MM.1S (cell line): Measurements from ENCODE around the gene CD58.

Source experiments
- CTCF ChIP-seq: fragments of 300-600 bp; sonication (generic); IDR thresholded peaks from 2 replicates; pipeline ENCODE4 v1.5.1; 2016; ENCODE audit warnings: antibody characterized with exemption, low read length, mixed read lengths
- EZH2 ChIP-seq: fragments of 300-600 bp; sonication (generic); optimal IDR thresholded peaks from 2 replicates; pipeline ENCODE3; 2017; ENCODE audit warnings: low read depth, mild to moderate bottlenecking, antibody characterized with exemption, low read length, mixed read lengths
- EZH2phosphoT487 ChIP-seq: fragments of 300-600 bp; sonication (generic); IDR thresholded peaks from 2 replicates; pipeline ENCODE4 v1.6.1; 2018; ENCODE audit warnings: antibody characterized with exemption, low read length

GRCh38 chr1:116494353-116494692, 76.5 kb downstream of the CD58 start:
- no peak for TF ChIP-seq EZH2
- no peak for TF ChIP-seq CTCF
- no peak for TF ChIP-seq EZH2phosphoT487
